Right lobe of liver (tissue), 6 donors: ENCODE results near the gene SYT1. TPM values are rescaled to one million over a fixed set of nuclear protein-coding genes. Genes with fewer than 3 reads are reported as not detected.

Experiments used
- ATAC-seq, 4 donors: fragments of 200-7000 bp; cut with Tn5 transposase; one replicate each; pipeline ENCODE4 v1.9.1; 2020; ENCODE audit warnings: mild to moderate bottlenecking in 4 of 4, moderate library complexity in 4 of 4
- DNase-seq, 3 donors: peaks; one replicate each; pipeline ENCODE4 v3.0.0-alpha.2; 2020
- H3K27ac ChIP-seq, 3 donors: fragments of 200-600 bp; one replicate each; pipeline ENCODE4 v1.8.0; 2022
- H3K27me3 ChIP-seq, 2 donors: fragments of 200-600 bp; one replicate each; pipeline ENCODE4 v1.8.0; 2022
- H3K36me3 ChIP-seq, 4 donors: fragments of 200-600 bp; sonication (generic) in 1 of 4; one replicate each; pipeline versions ENCODE4 v1.5.1 to v1.8.0; 2017 to 2022; ENCODE audit warnings: control low read depth in 1 of 4
- H3K4me1 ChIP-seq, 4 donors: fragments of 200-600 bp; sonication (generic) in 1 of 4; one replicate each; pipeline versions ENCODE4 v1.5.1 to v1.8.0; 2017 to 2022; ENCODE audit warnings: control low read depth in 1 of 4
- H3K4me3 ChIP-seq, 3 donors: fragments of 200-600 bp; one replicate each; pipeline ENCODE4 v1.8.0; 2022
- H3K9me3 ChIP-seq, 4 donors: fragments of 200-600 bp; sonication (generic) in 1 of 4; one replicate each; pipeline versions ENCODE4 v1.5.1 to v1.8.0; 2017 to 2022; ENCODE audit warnings: control low read depth in 1 of 4
- CTCF ChIP-seq, 4 donors: fragments of 200-600 bp in 3 of 4; fragments of 450-650 bp in 1 of 4; IDR thresholded peaks; one replicate each; pipeline versions ENCODE4 v1.5.1 to v1.8.0; 2016 to 2022; ENCODE audit warnings: antibody characterized with exemption in 4 of 4, mild to moderate bottlenecking in 2 of 4
- POLR2A ChIP-seq: fragments of 450-650 bp; IDR thresholded peaks from one replicate; pipeline ENCODE4 v1.6.1; 2017; ENCODE audit warnings: antibody characterized with exemption, mild to moderate bottlenecking
- WGBS: methylation state at CpG from one replicate; pipeline ENCODE4 v1.1.6; 2018; ENCODE audit warnings: low coverage, low lambda C conversion rate; ENCODE audit not compliant: insufficient coverage; ENCODE audit errors: missing lambda C conversion rate; 5-methylcytosine and 5-hydroxymethylcytosine counted together
- intact Hi-C, 2 donors: fragments of 100-400 bp; cut with DNase I; formaldehyde crosslinking; loops; one replicate each; pipeline versions ENCODE4 v1.11.2 to v1.14.1; 2022
- total RNA-seq, 6 experiments: library from RNA; depleted of rRNA in 2 of 6; stranded (reverse); fragments of >200 nt in 2 of 6; fragmentation: NEBNext Ultra II Directional in 3 of 6; extraction: Animal tissue kit (Norgen Biotek cat#: 25700) in 3 of 6; gene quantifications; one replicate each; pipeline versions ENCODE4 v1.1.0 to v1.2.4, GENCODE V29; 2016 to 2023
- donor health status: DM: no; HTN: yes; CAD: no.
- donor health status: DM: no; HTN: no; CAD: no.
- donor health status: DM: no; HTN: no; CAD: no.
- donor health status: DM: no; HTN: yes; CAD: no.
- donor health status: DM: no; HTN: yes; CAD: no.

The SYT1 gene
- total RNA-seq, 6 experiments from 2014 or later = 0.35 to 1.9 (median 0.81) TPM

GRCh38 chr12:78878459-78878858 lies 13.9 kb downstream of the SYT1 start:
- H3K4me3 ChIP-seq = no peak overlapping the region
- ATAC-seq (no peak), DNase-seq (no peak)
- no peaks in the 10 kb centered on the region for H3K4me1 ChIP-seq
- no peak overlapping the region for H3K27ac ChIP-seq
- TF ChIP-seq CTCF (IDR thresholded peaks at IDR 0.05) (no peak), POLR2A (no peak)
- H3K27me3 ChIP-seq = no peaks in the 10 kb centered on the region
- no peaks in the 10 kb centered on the region for H3K36me3 ChIP-seq
- intact Hi-C loops = no loop called here
- 73% methylated on average over 3 of the region's 3 CpGs for WGBS
- H3K9me3 ChIP-seq = no peaks in the 10 kb centered on the region

- 33% methylated on average over 1 of the region's 1 CpG for WGBS
- no peak overlapping the region for H3K27ac ChIP-seq
- H3K27me3 ChIP-seq = no peaks in the 10 kb centered on the region
- no peaks in the 10 kb centered on the region for H3K4me1 ChIP-seq
- no peak for TF ChIP-seq POLR2A
- TF ChIP-seq CTCF (IDR thresholded peaks at IDR 0.05) = no peak
- no peak overlapping the region for H3K4me3 ChIP-seq
- DNase-seq = no peak
- no peaks in the 10 kb centered on the region for H3K36me3 ChIP-seq
- intact Hi-C loops = no loop called here
- H3K9me3 ChIP-seq = no peaks in the 10 kb centered on the region
- ATAC-seq = no peak
Observed at GRCh38 chr12:78878866-78879265, 14.3 kb downstream of the SYT1 start.

- no peak for ATAC-seq
- no peaks in the 10 kb centered on the region for H3K27me3 ChIP-seq
- intact Hi-C loops = no loop called here
- no peak for DNase-seq
- H3K27ac ChIP-seq = no peak overlapping the region
- no peaks in the 10 kb centered on the region for H3K9me3 ChIP-seq
- no peaks in the 10 kb centered on the region for H3K36me3 ChIP-seq
- TF ChIP-seq CTCF (IDR thresholded peaks at IDR 0.05) (no peak), POLR2A (no peak)
- no peak overlapping the region for H3K4me3 ChIP-seq
- H3K4me1 ChIP-seq = no peaks in the 10 kb centered on the region
Observed at GRCh38 chr12:78880078-78880477, 15.5 kb downstream of the SYT1 start.

GRCh38 chr12:78881685-78882084 lies 17.1 kb downstream of the SYT1 start:
- Histone ChIP-seq H3K9me3 (no peaks in the 10 kb centered on the region), H3K27me3 (no peaks in the 10 kb centered on the region), H3K4me1 (no peaks in the 10 kb centered on the region), H3K4me3 (no peak overlapping the region), H3K27ac (no peak overlapping the region), H3K36me3 (no peaks in the 10 kb centered on the region)
- 40% methylated on average over 1 of the region's 2 CpGs for WGBS
- TF ChIP-seq CTCF (IDR thresholded peaks at IDR 0.05) = no peak
- no peak for TF ChIP-seq POLR2A
- no peak for ATAC-seq
- no peak for DNase-seq
- intact Hi-C loops = no loop called here

GRCh38 chr12:78885466-78885865 lies 20.9 kb downstream of the SYT1 start:
- H3K4me1 ChIP-seq = no peaks in the 10 kb centered on the region
- no peak for DNase-seq
- no peak for TF ChIP-seq CTCF (IDR thresholded peaks at IDR 0.05)
- no peak for TF ChIP-seq POLR2A
- intact Hi-C loops = no loop called here
- no peaks in the 10 kb centered on the region for H3K9me3 ChIP-seq
- ATAC-seq = no peak
- no peaks in the 10 kb centered on the region for H3K36me3 ChIP-seq
- H3K27ac ChIP-seq = no peak overlapping the region
- 40% methylated on average over 2 of the region's 2 CpGs for WGBS
- no peak overlapping the region for H3K4me3 ChIP-seq
- H3K27me3 ChIP-seq = no peaks in the 10 kb centered on the region
